ENCODE measurements around the gene PTPRD. TPM values are rescaled to one million over a fixed set of nuclear protein-coding genes. Genes with fewer than 3 reads are reported as not detected.

PTPRD gene
- total RNA-seq, 1 experiment from 2014 or later = not detected

GRCh38 chr9:10371824-10372223, 241.0 kb downstream of the PTPRD start:
- ChIA-PET POLR2A (no interaction called here), CTCF (no interaction called here)
- no peak for ATAC-seq

GRCh38 chr9:10366171-10366779, 246.5 kb downstream of the PTPRD start:
- intact Hi-C loops (cut with micrococcal nuclease; ENCODE audit: unreplicated experiment) (no loop called here), in situ Hi-C loops (cut with HindIII; ENCODE audit: low pct_unique_long_range_greater_than_20kb, low sequenced_read_pairs) (no loop called here)
- peak; percentile 50; the same call in 1 of the 2 replicates for TF ChIP-seq CTCF (IDR thresholded peaks at IDR 0.05)
- no peak for TF ChIP-seq TCF7L2 (IDR thresholded peaks at IDR 0.05; ENCODE audit: low read depth, low read length)
- ChIA-PET CTCF (no interaction called here), POLR2A (no interaction called here)
- no TSS peak for BruUV-seq (replicated peaks)
- no peaks in the 10 kb centered on the region for H3K9me3 ChIP-seq (ENCODE audit: control insufficient read depth, insufficient read depth, low read depth, low read length)
- ATAC-seq = no peak
- no peak overlapping the region for H3K27ac ChIP-seq (ENCODE audit: low read length)
- peak; percentile 18 for DNase-seq (ENCODE audit: low read depth, low spot score)
- no peaks in the 10 kb centered on the region for H3K4me1 ChIP-seq (ENCODE audit: control insufficient read depth, insufficient read depth, low read length)
- H3K36me3 ChIP-seq (ENCODE audit: control insufficient read depth, insufficient read depth, low read length) = no peaks in the 10 kb centered on the region
- no peak overlapping the region for H3K4me3 ChIP-seq (ENCODE audit: low read depth in 2 of 2, low read length in 2 of 2)
- H3K27me3 ChIP-seq (ENCODE audit: control insufficient read depth, insufficient read depth, low read length) = no peaks in the 10 kb centered on the region

More at GRCh38 chr9:10371824-10372223, 241.0 kb downstream of the PTPRD start:
- DNase-seq (ENCODE audit: low read depth, low spot score) = no peak
- intact Hi-C loops (cut with micrococcal nuclease; ENCODE audit: unreplicated experiment) (no loop called here), in situ Hi-C loops (cut with HindIII; ENCODE audit: low pct_unique_long_range_greater_than_20kb, low sequenced_read_pairs) (no loop called here)
- no peak overlapping the region for H3K4me3 ChIP-seq (ENCODE audit: low read depth in 2 of 2, low read length in 2 of 2)
- H3K27me3 ChIP-seq (ENCODE audit: control insufficient read depth, insufficient read depth, low read length) = no peaks in the 10 kb centered on the region
- TF ChIP-seq CTCF (IDR thresholded peaks at IDR 0.05) (no peak), SIN3A (IDR thresholded peaks at IDR 0.05; ENCODE audit: borderline replicate concordance, insufficient read depth, low read depth, low read length) (no peak), TCF7L2 (IDR thresholded peaks at IDR 0.05; ENCODE audit: low read depth, low read length) (no peak), POLR2AphosphoS5 (IDR thresholded peaks at IDR 0.05; ENCODE audit: low read depth, low read length) (no peak)
- TF ChIP-seq, protein P1, sequence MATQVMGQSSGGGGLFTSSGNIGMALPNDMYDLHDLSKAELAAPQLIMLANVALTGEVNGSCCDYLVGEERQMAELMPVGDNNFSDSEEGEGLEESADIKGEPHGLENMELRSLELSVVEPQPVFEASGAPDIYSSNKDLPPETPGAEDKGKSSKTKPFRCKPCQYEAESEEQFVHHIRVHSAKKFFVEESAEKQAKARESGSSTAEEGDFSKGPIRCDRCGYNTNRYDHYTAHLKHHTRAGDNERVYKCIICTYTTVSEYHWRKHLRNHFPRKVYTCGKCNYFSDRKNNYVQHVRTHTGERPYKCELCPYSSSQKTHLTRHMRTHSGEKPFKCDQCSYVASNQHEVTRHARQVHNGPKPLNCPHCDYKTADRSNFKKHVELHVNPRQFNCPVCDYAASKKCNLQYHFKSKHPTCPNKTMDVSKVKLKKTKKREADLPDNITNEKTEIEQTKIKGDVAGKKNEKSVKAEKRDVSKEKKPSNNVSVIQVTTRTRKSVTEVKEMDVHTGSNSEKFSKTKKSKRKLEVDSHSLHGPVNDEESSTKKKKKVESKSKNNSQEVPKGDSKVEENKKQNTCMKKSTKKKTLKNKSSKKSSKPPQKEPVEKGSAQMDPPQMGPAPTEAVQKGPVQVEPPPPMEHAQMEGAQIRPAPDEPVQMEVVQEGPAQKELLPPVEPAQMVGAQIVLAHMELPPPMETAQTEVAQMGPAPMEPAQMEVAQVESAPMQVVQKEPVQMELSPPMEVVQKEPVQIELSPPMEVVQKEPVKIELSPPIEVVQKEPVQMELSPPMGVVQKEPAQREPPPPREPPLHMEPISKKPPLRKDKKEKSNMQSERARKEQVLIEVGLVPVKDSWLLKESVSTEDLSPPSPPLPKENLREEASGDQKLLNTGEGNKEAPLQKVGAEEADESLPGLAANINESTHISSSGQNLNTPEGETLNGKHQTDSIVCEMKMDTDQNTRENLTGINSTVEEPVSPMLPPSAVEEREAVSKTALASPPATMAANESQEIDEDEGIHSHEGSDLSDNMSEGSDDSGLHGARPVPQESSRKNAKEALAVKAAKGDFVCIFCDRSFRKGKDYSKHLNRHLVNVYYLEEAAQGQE (IDR thresholded peaks at IDR 0.05; ENCODE audit: insufficient read depth in 1 of 2, low read depth in 2 of 2, low read length in 1 of 2) = no peak
- H3K27ac ChIP-seq (ENCODE audit: low read length) = no peak overlapping the region
- no TSS peak for BruUV-seq (replicated peaks)
- H3K36me3 ChIP-seq (ENCODE audit: control insufficient read depth, insufficient read depth, low read length) = no peaks in the 10 kb centered on the region
- no peaks in the 10 kb centered on the region for H3K9me3 ChIP-seq (ENCODE audit: control insufficient read depth, insufficient read depth, low read depth, low read length)
- no peaks in the 10 kb centered on the region for H3K4me1 ChIP-seq (ENCODE audit: control insufficient read depth, insufficient read depth, low read length)
